HUES48 (cell line): ENCODE measurements around the gene NSUN3.

ENCODE experiments used
- H3K27ac ChIP-seq: one replicate; pipeline ENCODE4 v1.7.0; 2013; ENCODE audit warnings: low read depth, low read length, inconsistent platforms
- H3K27me3 ChIP-seq: 2 replicates; pipeline ENCODE4 v1.6.1; 2013; ENCODE audit warnings: mild to moderate bottlenecking, low read length; ENCODE audit not compliant: control insufficient read depth, insufficient read depth
- H3K36me3 ChIP-seq: 2 replicates; pipeline ENCODE4 v1.6.1; 2013; ENCODE audit warnings: low read length; ENCODE audit not compliant: control insufficient read depth, insufficient read depth
- H3K4me1 ChIP-seq: 2 replicates; pipeline ENCODE4 v1.6.1; 2013; ENCODE audit warnings: mild to moderate bottlenecking, low read length; ENCODE audit not compliant: control insufficient read depth, insufficient read depth
- H3K4me3 ChIP-seq: 2 replicates; pipeline ENCODE4 v1.5.1; 2013; ENCODE audit warnings: mild to moderate bottlenecking, low read depth, low read length
- H3K9ac ChIP-seq: 2 replicates; pipeline ENCODE4 v1.6.1; 2013; ENCODE audit warnings: mild to moderate bottlenecking, low read depth, low read length, moderate library complexity
- H3K9me3 ChIP-seq: 2 replicates; pipeline ENCODE4 v1.6.1; 2013; ENCODE audit warnings: low read length; ENCODE audit not compliant: control insufficient read depth, insufficient read depth

Gene NSUN3

DNA sequence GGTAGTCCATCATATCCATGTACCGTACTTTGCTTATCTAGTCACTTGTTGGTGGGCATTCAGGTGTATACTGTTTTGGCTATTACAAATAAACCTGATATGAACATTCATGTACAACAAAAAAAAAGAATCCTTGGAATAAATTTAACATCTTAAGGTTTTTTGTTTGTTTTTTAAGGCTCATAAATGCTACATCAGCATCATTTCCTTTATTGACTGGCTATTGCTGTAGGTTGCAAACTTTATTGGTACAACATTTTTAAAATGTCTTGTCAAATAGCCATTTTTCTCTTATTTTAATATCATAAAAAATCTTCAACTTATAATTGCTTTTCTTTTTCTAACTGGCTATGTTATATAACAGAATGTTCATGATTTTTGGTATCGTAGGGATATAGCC lies 16.3 kb upstream of the NSUN3 start:
- H3K4me3 ChIP-seq = no peak overlapping the region
- H3K9me3 ChIP-seq = peaks cover 12% of the 10 kb centered on the region
- no peak overlapping the region for H3K27ac ChIP-seq
- peaks cover 2% of the 10 kb centered on the region; the same call in 1 of the 2 replicates for H3K36me3 ChIP-seq
- no peaks in the 10 kb centered on the region for H3K4me1 ChIP-seq
- H3K9ac ChIP-seq = no peak overlapping the region
- no peaks in the 10 kb centered on the region for H3K27me3 ChIP-seq

DNA sequence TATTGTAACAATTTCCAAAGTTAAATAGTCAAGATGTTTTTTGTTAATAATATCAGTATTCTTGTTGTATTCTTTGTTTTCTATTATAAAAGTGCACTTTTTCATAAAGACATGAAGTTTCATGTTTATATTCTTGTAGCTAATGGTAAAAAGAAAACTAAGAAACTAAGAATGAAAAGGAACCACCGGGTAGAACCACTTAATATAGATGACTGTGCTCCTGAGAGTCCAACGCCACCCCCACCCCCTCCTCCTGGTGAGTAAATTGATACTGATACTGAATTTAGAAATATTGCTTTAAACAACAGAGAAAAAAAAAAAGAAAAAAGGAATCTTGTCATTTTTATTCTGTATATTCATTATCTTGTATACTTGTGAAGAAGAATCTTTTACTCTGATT lies 13.6 kb upstream of the NSUN3 start:
- Histone ChIP-seq H3K36me3 (peaks cover 7% of the 10 kb centered on the region; the same call in 1 of the 2 replicates), H3K4me3 (no peak overlapping the region), H3K9me3 (peaks cover 2% of the 10 kb centered on the region; the same call in 1 of the 2 replicates), H3K27me3 (no peaks in the 10 kb centered on the region), H3K9ac (no peak overlapping the region), H3K4me1 (no peaks in the 10 kb centered on the region), H3K27ac (no peak overlapping the region)

DNA sequence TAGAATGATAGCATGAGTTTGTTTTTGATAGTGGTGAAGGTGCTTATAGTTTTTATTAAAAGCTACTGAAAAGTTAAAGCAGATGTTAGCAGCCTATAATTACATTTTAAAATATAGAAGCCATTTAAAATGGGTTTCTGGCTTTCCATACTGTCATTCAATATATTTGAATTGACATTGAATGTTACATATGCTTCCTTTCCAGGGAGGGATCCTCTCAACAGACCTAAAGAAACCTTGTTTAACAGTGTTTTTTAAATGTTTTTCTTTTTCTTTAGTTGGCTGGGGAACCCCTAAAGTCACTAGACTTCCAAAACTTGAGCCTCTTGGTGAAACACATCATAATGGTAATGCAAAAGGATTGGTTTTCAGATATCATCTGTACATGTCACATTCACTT lies 12.3 kb upstream of the NSUN3 start:
- Histone ChIP-seq H3K4me1 (no peaks in the 10 kb centered on the region), H3K9ac (no peak overlapping the region), H3K9me3 (no peaks in the 10 kb centered on the region), H3K36me3 (peaks cover 7% of the 10 kb centered on the region; the same call in 1 of the 2 replicates), H3K4me3 (no peak overlapping the region), H3K27ac (no peak overlapping the region), H3K27me3 (no peaks in the 10 kb centered on the region)

DNA sequence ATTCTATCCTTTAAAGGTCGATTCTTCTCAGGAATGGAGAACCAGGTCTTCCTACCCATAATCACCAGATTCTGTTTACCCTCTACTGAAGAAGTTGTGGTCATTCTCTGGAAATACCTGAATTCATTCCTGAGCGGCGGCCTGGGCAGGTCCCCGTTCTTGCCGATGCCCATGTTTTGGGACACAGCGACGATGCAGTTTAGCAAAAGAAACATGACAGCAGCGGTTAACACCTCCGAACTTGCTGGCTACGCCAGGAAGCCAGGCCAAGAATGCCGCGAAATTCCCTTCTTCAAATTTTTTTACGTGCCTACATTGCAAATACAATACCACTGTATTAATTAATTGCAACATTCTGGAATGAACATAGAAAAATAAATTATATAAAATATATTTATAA lies 1.6 kb upstream of the NSUN3 start:
- no peaks in the 10 kb centered on the region for H3K9me3 ChIP-seq
- no peak overlapping the region for H3K27ac ChIP-seq
- H3K36me3 ChIP-seq = 0 out of 2 replicates have a peak, but pooled peaks cover 5% of the 10 kb centered on the region
- H3K4me1 ChIP-seq = 0 out of 2 replicates have a peak, but pooled peaks cover 3% of the 10 kb centered on the region
- no peak overlapping the region for H3K4me3 ChIP-seq
- no peak overlapping the region for H3K9ac ChIP-seq
- no peaks in the 10 kb centered on the region for H3K27me3 ChIP-seq

DNA sequence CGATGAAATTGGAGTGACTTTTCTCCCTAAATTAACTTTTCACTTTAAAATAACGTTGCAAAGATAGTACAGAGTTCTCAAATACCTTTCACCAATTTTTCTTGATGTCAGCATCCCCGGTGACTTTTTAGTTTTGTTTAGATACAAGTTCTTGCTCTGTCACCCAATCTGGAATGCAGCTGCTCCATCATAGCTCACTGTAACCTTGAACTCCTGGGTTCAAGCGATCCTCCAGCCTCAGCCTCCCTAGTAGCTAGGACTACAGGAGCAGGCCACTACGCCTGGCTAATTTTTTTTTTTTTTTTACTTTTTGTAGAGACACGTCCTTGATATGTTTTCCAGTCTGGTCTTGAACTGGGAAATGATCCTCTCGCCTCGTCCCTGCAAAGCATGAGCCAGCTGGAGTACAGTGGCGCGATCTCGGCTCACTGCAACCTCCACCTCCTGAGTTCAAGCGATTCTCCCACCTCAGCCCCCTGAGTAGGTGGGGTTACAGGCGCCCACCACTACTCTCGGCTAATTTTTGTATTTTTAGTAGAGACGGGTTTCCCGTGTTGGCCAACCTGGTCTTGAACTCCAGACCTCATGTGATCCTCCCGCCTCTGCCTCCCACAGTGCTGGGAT lies 747 bp downstream of the NSUN3 start:
- peak overlapping the region; percentile 98 for H3K27ac ChIP-seq
- 0 out of 2 replicates have a peak, but pooled peaks cover 5% of the 10 kb centered on the region for H3K36me3 ChIP-seq
- H3K4me3 ChIP-seq = peak overlapping the region; percentile 98
- H3K9me3 ChIP-seq = no peaks in the 10 kb centered on the region
- 0 out of 2 replicates have a peak, but pooled peaks cover 3% of the 10 kb centered on the region for H3K4me1 ChIP-seq
- no peaks in the 10 kb centered on the region for H3K27me3 ChIP-seq
- H3K9ac ChIP-seq = peak overlapping the region; percentile 98

DNA sequence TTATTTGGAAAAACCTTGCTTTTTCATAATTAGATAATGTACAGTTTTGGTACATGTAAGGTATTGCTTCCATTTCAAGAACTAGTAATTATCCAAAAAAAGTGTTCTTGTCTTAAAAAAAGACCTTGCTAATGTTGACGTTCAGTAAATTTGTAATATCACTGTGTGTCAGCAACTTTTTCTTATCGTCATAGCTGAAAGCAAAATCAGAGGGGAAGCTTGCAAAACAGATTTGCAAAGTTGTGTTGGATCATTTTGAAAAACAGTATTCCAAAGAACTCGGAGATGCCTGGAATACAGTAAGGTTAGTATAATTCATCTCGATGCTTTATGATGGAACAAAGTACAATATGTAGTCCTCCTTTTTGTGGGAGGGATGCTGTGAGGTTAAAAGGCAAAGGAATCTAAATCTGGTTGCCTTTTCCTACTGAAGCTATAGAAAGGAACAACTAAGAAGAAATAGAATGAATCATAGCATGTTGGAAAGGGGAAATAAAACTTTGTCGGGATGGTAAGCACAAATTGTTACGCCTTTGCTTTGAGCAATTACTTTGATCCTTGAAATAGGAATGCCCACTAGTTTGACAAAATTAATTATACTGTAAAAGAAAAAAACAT lies 1.5 kb downstream of the NSUN3 start:
- no peak overlapping the region for H3K4me3 ChIP-seq
- H3K27me3 ChIP-seq = no peaks in the 10 kb centered on the region
- 0 out of 2 replicates have a peak, but pooled peaks cover 3% of the 10 kb centered on the region for H3K4me1 ChIP-seq
- no peak overlapping the region for H3K9ac ChIP-seq
- H3K36me3 ChIP-seq = 0 out of 2 replicates have a peak, but pooled peaks cover 5% of the 10 kb centered on the region
- H3K9me3 ChIP-seq = no peaks in the 10 kb centered on the region
- no peak overlapping the region for H3K27ac ChIP-seq

DNA sequence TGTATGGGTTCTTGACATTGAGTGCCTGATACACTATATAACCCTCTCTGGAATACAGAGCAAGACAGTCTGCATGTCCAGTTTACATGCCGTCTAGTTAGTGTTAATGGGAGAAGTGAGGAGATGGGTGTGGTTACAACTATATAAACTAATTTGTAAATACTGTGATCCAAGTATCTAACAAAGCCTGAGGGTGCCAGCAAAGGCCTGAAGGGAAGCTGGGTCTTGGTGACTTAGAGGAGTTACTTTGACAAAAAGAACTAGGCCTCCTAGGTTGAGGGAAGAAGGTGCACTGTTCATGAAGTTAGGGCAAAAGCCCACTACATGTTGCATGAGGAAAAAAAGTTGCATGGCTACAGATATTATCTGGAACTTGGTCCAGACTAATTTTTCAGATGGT lies 2.3 kb downstream of the NSUN3 start:
- Histone ChIP-seq H3K27ac (no peak overlapping the region), H3K9ac (no peak overlapping the region), H3K27me3 (no peaks in the 10 kb centered on the region), H3K36me3 (0 out of 2 replicates have a peak, but pooled peaks cover 5% of the 10 kb centered on the region), H3K9me3 (no peaks in the 10 kb centered on the region), H3K4me3 (no peak overlapping the region), H3K4me1 (0 out of 2 replicates have a peak, but pooled peaks cover 3% of the 10 kb centered on the region)

DNA sequence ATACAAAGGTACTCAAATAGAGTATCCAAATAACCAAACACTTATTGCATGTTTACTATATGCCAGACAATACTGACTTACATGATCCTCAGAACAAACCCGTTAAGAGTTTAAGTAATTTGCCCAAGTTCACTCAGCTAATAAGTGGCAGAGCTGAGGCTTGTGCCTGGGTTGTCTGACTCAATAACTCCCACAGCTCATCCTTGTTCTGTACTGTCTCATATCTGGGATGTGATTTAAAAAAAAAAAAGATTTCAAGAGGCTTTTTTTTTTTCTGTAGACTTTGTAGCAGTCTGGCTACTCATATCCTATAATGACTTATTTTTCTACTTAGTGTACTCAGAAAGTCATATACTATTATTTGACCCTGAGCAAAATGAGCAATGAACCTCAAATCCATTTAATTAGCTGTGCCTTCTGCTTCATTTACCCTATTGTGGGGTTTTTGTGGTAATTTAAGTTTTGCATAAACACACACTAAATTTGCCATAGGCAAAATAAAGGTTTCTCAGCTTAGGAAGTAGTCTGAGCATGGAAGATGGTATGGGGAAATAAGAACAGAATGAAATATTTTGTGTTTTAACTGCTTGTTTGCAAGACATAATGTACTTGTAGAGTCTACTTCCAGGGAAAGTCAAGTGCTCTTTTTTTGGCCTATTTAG lies 3.1 kb downstream of the NSUN3 start:
- Histone ChIP-seq H3K4me3 (no peak overlapping the region), H3K9me3 (no peaks in the 10 kb centered on the region), H3K27ac (peak overlapping the region; percentile 16), H3K27me3 (no peaks in the 10 kb centered on the region), H3K9ac (no peak overlapping the region), H3K4me1 (0 out of 2 replicates have a peak, but pooled peaks cover 3% of the 10 kb centered on the region), H3K36me3 (0 out of 2 replicates have a peak, but pooled peaks cover 5% of the 10 kb centered on the region)

DNA sequence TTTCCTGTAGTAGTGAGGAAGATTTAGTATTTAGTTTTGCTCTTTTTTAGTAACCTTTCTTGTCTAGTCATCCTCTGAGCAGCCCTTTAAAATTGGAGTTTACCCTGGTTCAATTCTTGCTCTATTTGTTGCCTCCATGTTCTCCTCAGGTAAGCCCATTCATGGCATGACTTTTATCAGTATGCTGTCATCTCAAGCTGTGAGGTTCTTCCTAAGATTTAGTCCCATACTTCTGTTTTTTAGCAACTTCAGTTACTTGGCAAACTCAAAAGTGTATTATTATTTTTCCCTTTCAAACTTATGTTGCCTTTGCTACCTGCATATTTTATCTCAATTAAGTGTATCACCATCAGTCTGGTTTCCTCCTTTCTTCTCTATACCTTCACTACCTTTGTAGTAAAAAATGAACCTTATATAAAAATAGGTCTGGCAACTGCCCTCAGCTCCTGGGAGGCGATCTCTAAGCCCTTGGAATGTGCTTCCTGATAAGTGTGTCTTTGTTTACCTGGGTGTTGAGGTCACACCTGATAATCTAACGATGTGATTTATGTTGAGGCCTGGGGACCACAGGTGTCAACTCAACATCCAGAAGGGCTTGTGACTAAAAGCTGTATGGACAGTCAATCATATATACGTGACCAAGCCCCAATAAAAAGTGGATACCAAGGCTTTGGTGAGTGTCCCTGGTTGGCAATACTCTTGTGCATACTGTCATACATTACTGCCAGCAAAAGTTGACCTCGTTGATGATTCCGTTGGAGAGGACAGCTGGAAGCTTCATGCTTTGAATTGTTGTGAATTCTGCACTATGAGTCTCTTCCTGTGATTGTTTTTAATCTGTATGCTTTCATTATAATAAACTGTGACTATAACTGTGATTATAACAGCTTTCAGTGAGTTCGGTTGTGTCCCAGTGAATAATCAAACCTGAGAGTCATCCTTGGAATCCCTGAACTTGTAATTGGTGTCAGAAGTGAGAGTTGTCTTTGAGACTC lies 3.9 kb downstream of the NSUN3 start:
- Histone ChIP-seq H3K27me3 (no peaks in the 10 kb centered on the region), H3K36me3 (0 out of 2 replicates have a peak, but pooled peaks cover 5% of the 10 kb centered on the region), H3K9ac (no peak overlapping the region), H3K9me3 (no peaks in the 10 kb centered on the region), H3K4me1 (0 out of 2 replicates have a peak, but pooled peaks cover 3% of the 10 kb centered on the region), H3K27ac (no peak overlapping the region), H3K4me3 (no peak overlapping the region)

DNA sequence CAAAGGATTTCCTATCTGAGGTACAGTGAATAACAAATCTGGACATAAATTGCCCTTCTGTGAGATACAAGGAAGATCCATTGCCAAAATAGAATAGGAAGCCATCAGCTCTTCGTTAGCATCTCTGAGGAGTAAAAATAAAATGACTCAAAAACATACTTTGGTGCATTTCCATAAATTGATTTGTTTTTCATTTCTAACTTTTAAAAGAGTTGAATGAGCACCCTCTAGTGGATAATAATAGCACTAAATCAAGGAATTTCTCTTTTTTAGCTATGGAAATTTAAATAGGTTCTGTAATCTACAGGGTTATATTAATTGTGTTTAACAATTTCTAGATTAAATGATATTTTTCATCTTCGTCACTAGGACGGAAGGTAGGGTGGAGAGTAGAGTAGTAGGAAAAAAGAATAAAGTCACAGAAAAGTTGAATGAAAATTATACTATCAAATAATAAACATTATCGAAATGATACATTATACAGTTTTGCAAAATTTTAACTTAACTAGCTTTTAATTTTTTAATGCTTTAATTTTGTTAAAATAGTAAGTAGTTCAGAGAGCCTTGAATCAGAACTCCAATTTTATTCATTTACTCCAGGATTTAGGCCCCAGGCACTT lies 6.4 kb downstream of the NSUN3 start:
- no peaks in the 10 kb centered on the region for H3K27me3 ChIP-seq
- no peaks in the 10 kb centered on the region for H3K9me3 ChIP-seq
- H3K36me3 ChIP-seq = 0 out of 2 replicates have a peak, but pooled peaks cover 5% of the 10 kb centered on the region
- H3K4me1 ChIP-seq = no peaks in the 10 kb centered on the region
- no peak overlapping the region for H3K9ac ChIP-seq
- H3K4me3 ChIP-seq = no peak overlapping the region
- no peak overlapping the region for H3K27ac ChIP-seq
